ENCODE measurements around the gene CARMIL1. TPM values are rescaled to one million over a fixed set of nuclear protein-coding genes. Genes with fewer than 3 reads are reported as not detected.

CARMIL1 gene
- total RNA-seq, 1 experiment from 2014 or later = 25.9 TPM

- intact Hi-C loops (cut with micrococcal nuclease; ENCODE audit: unreplicated experiment) = no loop called here
- POLR2A ChIA-PET = no interaction called here
- CTCF ChIA-PET = interaction anchor here (1.6 kb wide), 1 partner anchor 139 kb away, joined by 6 read pairs; the partner anchor contains the start of gene CARMIL1
Observed at GRCh38 chr6:25418454-25419052, 139.4 kb downstream of the CARMIL1 start.

DNA sequence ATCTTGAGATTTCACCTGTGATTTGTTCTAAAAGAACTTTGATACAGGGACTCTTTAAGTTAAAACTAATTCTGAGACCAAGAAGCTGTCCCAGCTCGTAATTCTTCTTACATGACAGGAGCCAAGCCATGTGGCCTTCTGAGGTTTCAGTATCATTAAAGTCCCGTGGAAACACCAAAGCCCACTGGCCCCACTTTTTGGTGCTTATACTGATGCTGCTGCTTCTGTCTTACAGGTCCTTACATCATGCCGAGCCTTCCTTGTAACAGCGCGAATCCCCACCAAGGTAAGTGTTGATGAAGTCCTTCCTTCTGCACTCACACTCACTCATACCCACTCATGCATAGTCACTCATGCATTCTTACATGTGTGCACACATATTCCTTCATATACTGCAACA is 140.7 kb downstream of the CARMIL1 start:
- H3K4me3 ChIP-seq (ENCODE audit: low read depth, low read length) = no peak overlapping the region
- no peaks in the 10 kb centered on the region for H3K27me3 Mint-ChIP-seq (ENCODE audit: insufficient read depth, unreplicated experiment)
- H3K27me3 ChIP-seq (replicated peaks; ENCODE audit: control insufficient read depth, insufficient read depth, low read length) = no peaks in the 10 kb centered on the region
- CTCF ChIA-PET = no interaction called here
- DNase-seq = no peak
- intact Hi-C loops (cut with micrococcal nuclease; ENCODE audit: unreplicated experiment) = no loop called here
- H3K36me3 Mint-ChIP-seq (ENCODE audit: insufficient read depth, unreplicated experiment) = peaks cover 6% of the 10 kb centered on the region
- no peaks in the 10 kb centered on the region; the same call in 1 of the 2 replicates for H3K9me3 ChIP-seq
- no peak for TF ChIP-seq CTCF (IDR thresholded peaks at IDR 0.05; ENCODE audit: insufficient read depth in 1 of 2, low read depth in 1 of 2, low read length in 1 of 2, severe bottlenecking in 1 of 2, unreplicated experiment in 1 of 2)
- peaks cover 20% of the 10 kb centered on the region for H3K4me1 ChIP-seq
- no TSS peak for BruUV-seq (replicated peaks)
- H3K27ac Mint-ChIP-seq (ENCODE audit: unreplicated experiment) = no peak overlapping the region
- no peak overlapping the region for H3K4me3 Mint-ChIP-seq (ENCODE audit: unreplicated experiment)
- POLR2A ChIA-PET = no interaction called here
- H3K4me1 Mint-ChIP-seq (ENCODE audit: low read depth, unreplicated experiment) = peaks cover 37% of the 10 kb centered on the region
- H3K9me3 Mint-ChIP-seq (ENCODE audit: unreplicated experiment) = peaks cover 17% of the 10 kb centered on the region
- no peaks in the 10 kb centered on the region; the same call in none of the 2 replicates for H3K36me3 ChIP-seq (ENCODE audit: control insufficient read depth, insufficient read depth, low read length)

More at GRCh38 chr6:25418454-25419052, 139.4 kb downstream of the CARMIL1 start:
- H3K27me3 ChIP-seq (replicated peaks; ENCODE audit: control insufficient read depth, insufficient read depth, low read length) = no peaks in the 10 kb centered on the region
- peaks cover 6% of the 10 kb centered on the region for H3K36me3 Mint-ChIP-seq (ENCODE audit: insufficient read depth, unreplicated experiment)
- peaks cover 20% of the 10 kb centered on the region for H3K4me1 ChIP-seq
- H3K36me3 ChIP-seq (ENCODE audit: control insufficient read depth, insufficient read depth, low read length) = no peaks in the 10 kb centered on the region; the same call in none of the 2 replicates
- no peaks in the 10 kb centered on the region for H3K27me3 Mint-ChIP-seq (ENCODE audit: insufficient read depth, unreplicated experiment)
- H3K27ac Mint-ChIP-seq (ENCODE audit: unreplicated experiment) = peak overlapping the region; percentile 61
- H3K9me3 Mint-ChIP-seq (ENCODE audit: unreplicated experiment) = peaks cover 17% of the 10 kb centered on the region
- peaks cover 27% of the 10 kb centered on the region for H3K4me1 Mint-ChIP-seq (ENCODE audit: low read depth, unreplicated experiment)
- no peak for DNase-seq
- no peak overlapping the region for H3K4me3 ChIP-seq (ENCODE audit: low read depth, low read length)
- H3K9me3 ChIP-seq = no peaks in the 10 kb centered on the region; the same call in 1 of the 2 replicates
- H3K4me3 Mint-ChIP-seq (ENCODE audit: unreplicated experiment) = no peak overlapping the region
- BruUV-seq (replicated peaks) = no TSS peak
- TF ChIP-seq CTCF (IDR thresholded peaks at IDR 0.05; ENCODE audit: insufficient read depth in 1 of 2, low read depth in 1 of 2, low read length in 1 of 2, severe bottlenecking in 1 of 2, unreplicated experiment in 1 of 2) = no peak

GRCh38 chr6:25423358-25423757 is 144.2 kb downstream of the CARMIL1 start:
- Mint-ChIP-seq H3K4me3 (ENCODE audit: unreplicated experiment) (no peak overlapping the region), H3K4me1 (ENCODE audit: low read depth, unreplicated experiment) (peaks cover 14% of the 10 kb centered on the region), H3K27ac (ENCODE audit: unreplicated experiment) (no peak overlapping the region), H3K36me3 (ENCODE audit: insufficient read depth, unreplicated experiment) (peaks cover 6% of the 10 kb centered on the region), H3K9me3 (ENCODE audit: unreplicated experiment) (peaks cover 17% of the 10 kb centered on the region), H3K27me3 (ENCODE audit: insufficient read depth, unreplicated experiment) (no peaks in the 10 kb centered on the region)
- no peaks in the 10 kb centered on the region for H3K27me3 ChIP-seq (replicated peaks; ENCODE audit: control insufficient read depth, insufficient read depth, low read length)
- TF ChIP-seq CTCF (IDR thresholded peaks at IDR 0.05; ENCODE audit: insufficient read depth in 1 of 2, low read depth in 1 of 2, low read length in 1 of 2, severe bottlenecking in 1 of 2, unreplicated experiment in 1 of 2) = no peak
- no peaks in the 10 kb centered on the region for H3K4me1 ChIP-seq
- H3K9me3 ChIP-seq = no peaks in the 10 kb centered on the region; the same call in 1 of the 2 replicates
- CTCF ChIA-PET = no interaction called here
- H3K36me3 ChIP-seq (ENCODE audit: control insufficient read depth, insufficient read depth, low read length) = no peaks in the 10 kb centered on the region; the same call in none of the 2 replicates
- no peak overlapping the region for H3K4me3 ChIP-seq (ENCODE audit: low read depth, low read length)
- BruUV-seq (replicated peaks) = no TSS peak
- intact Hi-C loops (cut with micrococcal nuclease; ENCODE audit: unreplicated experiment) = no loop called here
- POLR2A ChIA-PET = no interaction called here
- DNase-seq = no peak

Measured in Caco-2 (cell line).